HG02763 (cell line): ENCODE measurements around the gene PLEKHA5.
"Not testable (repeated sequence)": the region's sequence is repeated elsewhere in the genome, so short reads cannot be mapped to it uniquely, and the experiment has no call there.

ENCODE experiments used
- ATAC-seq: cut with Tn5 transposase; IDR thresholded peaks from one replicate; pipeline ENCODE4 v1.9.1; 2021; ENCODE audit warnings: mild to moderate bottlenecking, moderate library complexity; ENCODE audit not compliant: unreplicated experiment

PLEKHA5 gene

GRCh38 chr12:19165451-19165850 is 35.9 kb downstream of the PLEKHA5 start:
- no peak for ATAC-seq

- no peak for ATAC-seq
These were observed 36.9 kb downstream of the PLEKHA5 start for GRCh38 chr12:19166387-19166786.

GRCh38 chr12:19166956-19167355 is 37.4 kb downstream of the PLEKHA5 start:
- ATAC-seq = no peak

- ATAC-seq = no peak
These were observed 38.2 kb downstream of the PLEKHA5 start for GRCh38 chr12:19167708-19168107.

GRCh38 chr12:19168644-19169043 is 39.1 kb downstream of the PLEKHA5 start:
- no peak for ATAC-seq

GRCh38 chr12:19169222-19169621 is 39.7 kb downstream of the PLEKHA5 start:
- no peak for ATAC-seq

- ATAC-seq = not testable (repeated sequence)
These were observed 40.8 kb downstream of the PLEKHA5 start for GRCh38 chr12:19170286-19170685.

- ATAC-seq = no peak
These were observed 42.2 kb downstream of the PLEKHA5 start for GRCh38 chr12:19171731-19172130.

GRCh38 chr12:19177754-19178153 is 48.2 kb downstream of the PLEKHA5 start:
- ATAC-seq = no peak

- no peak for ATAC-seq
These were observed 50.5 kb downstream of the PLEKHA5 start for GRCh38 chr12:19179986-19180385.

- ATAC-seq = no peak
These were observed 52.3 kb downstream of the PLEKHA5 start for GRCh38 chr12:19181666-19182426.

- no peak for ATAC-seq
These were observed 53.7 kb downstream of the PLEKHA5 start for GRCh38 chr12:19183121-19183838.

GRCh38 chr12:19185262-19185929 is 55.9 kb downstream of the PLEKHA5 start:
- ATAC-seq = no peak

GRCh38 chr12:19186722-19187661 is 57.5 kb downstream of the PLEKHA5 start:
- no peak for ATAC-seq

GRCh38 chr12:19189522-19189921 is 60.0 kb downstream of the PLEKHA5 start:
- ATAC-seq = no peak

GRCh38 chr12:19190292-19191031 is 60.9 kb downstream of the PLEKHA5 start:
- no peak for ATAC-seq

GRCh38 chr12:19191089-19191488 is 61.6 kb downstream of the PLEKHA5 start:
- ATAC-seq = no peak

- ATAC-seq = no peak
These were observed 62.0 kb downstream of the PLEKHA5 start for GRCh38 chr12:19191563-19191962.

GRCh38 chr12:19192710-19193109 is 63.2 kb downstream of the PLEKHA5 start:
- no peak for ATAC-seq

GRCh38 chr12:19194963-19195362 is 65.4 kb downstream of the PLEKHA5 start:
- ATAC-seq = no peak
